ENCODE data around the gene TP53I11.

DNA sequence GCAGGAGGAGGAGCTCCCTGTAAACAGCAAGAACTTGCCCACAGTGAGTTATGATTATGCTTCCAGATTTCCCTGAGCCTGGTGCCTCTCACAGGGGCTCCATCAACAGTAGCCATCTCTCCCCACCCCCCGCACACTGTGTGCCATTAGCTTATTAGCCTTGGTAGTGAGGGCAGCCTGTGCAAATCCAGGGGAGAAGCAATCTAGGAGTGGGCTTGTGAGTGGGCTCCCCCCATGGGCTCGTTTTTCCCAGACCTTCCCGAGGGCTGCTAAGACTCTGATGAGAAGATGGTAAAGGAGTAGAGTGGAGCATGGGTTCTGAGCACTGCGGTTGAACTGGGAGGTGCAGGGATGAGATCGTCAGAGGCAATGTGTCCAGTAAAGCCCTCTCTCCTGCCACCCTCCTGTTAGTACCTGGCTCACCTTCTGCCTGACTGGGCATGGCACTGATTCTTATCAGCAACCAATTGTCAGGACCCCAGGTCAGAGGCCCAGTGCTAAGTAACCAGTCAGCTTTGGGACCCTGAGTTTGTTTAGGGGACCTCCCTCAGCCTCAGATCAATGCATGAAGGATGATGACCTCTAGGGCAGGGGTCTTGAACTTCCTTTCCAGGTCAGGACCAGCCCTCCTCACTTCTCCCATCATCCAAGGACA lies 38.4 kb upstream of the TP53I11 start:
- TF ChIP-seq CTCF (IDR thresholded peaks at IDR 0.05; ENCODE audit: low read depth, low read length) (no peak), POLR2A (IDR thresholded peaks at IDR 0.05; ENCODE audit: extremely low read depth, insufficient read length) (no peak)
- TF ChIP-seq, protein P1, sequence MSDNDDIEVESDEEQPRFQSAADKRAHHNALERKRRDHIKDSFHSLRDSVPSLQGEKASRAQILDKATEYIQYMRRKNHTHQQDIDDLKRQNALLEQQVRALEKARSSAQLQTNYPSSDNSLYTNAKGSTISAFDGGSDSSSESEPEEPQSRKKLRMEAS (IDR thresholded peaks at IDR 0.05; ENCODE audit: low read depth, low read length), result no peak

Data from NB4 (cell line).